HepG2 (cell line): ENCODE measurements around the gene ATG13. TPM values are rescaled to one million over a fixed set of nuclear protein-coding genes. Genes with fewer than 3 reads are reported as not detected.

ENCODE experiments used
- BORCS8-MEF2B ChIP-seq: sonication (generic); formaldehyde crosslinking; IDR thresholded peaks from 2 replicates; pipeline ENCODE4 v1.8.0; 2022; ENCODE audit warnings: mild to moderate bottlenecking, missing genetic modification reagents
- IKZF1 ChIP-seq: fragments of 450-650 bp; IDR thresholded peaks from 2 replicates; pipeline ENCODE4 v1.7.1; 2016
- MAFG ChIP-seq: sonication (generic); formaldehyde crosslinking; IDR thresholded peaks from 2 replicates; pipeline ENCODE4 v1.5.1; 2020; ENCODE audit warnings: mild to moderate bottlenecking, missing genetic modification reagents
- MTF1 ChIP-seq: sonication (generic); formaldehyde crosslinking; IDR thresholded peaks from 2 replicates; pipeline ENCODE4 v1.5.0; 2020; ENCODE audit warnings: missing genetic modification reagents
- MXD4 ChIP-seq: IDR thresholded peaks from 2 replicates; pipeline ENCODE4 v1.6.1; 2016; ENCODE audit warnings: mild to moderate bottlenecking, missing biosample characterization, missing genetic modification reagents
- POGZ ChIP-seq: sonication (generic); formaldehyde crosslinking; IDR thresholded peaks from 2 replicates; pipeline ENCODE4 v1.4.0; 2020; ENCODE audit warnings: mild to moderate bottlenecking, missing genetic modification reagents
- RFX1 ChIP-seq: fragments of 450-650 bp; IDR thresholded peaks from 2 replicates; pipeline ENCODE4 v1.6.1; 2017
- SAFB2 ChIP-seq: sonication (generic); formaldehyde crosslinking; IDR thresholded peaks from 2 replicates; pipeline ENCODE4 v1.5.1; 2020; ENCODE audit warnings: missing genetic modification reagents, low read depth, mild to moderate bottlenecking, borderline replicate concordance
- SYNCRIP ChIP-seq: fragments of 200-400 bp; formaldehyde crosslinking; IDR thresholded peaks from 2 replicates; pipeline ENCODE4 v1.6.1; 2018; ENCODE audit warnings: mild to moderate bottlenecking, low read depth, low read length; ENCODE audit not compliant: insufficient read depth
- TEAD2 ChIP-seq: sonication (generic); formaldehyde crosslinking; IDR thresholded peaks from 2 replicates; pipeline ENCODE4 v1.9.0; 2021; ENCODE audit warnings: missing genetic modification reagents
- THAP11 ChIP-seq: IDR thresholded peaks from 2 replicates; pipeline ENCODE4 v1.6.1; 2016; ENCODE audit warnings: missing biosample characterization, missing genetic modification reagents
- TP53 ChIP-seq: sonication (generic); formaldehyde crosslinking; conservative IDR thresholded peaks from 2 replicates; pipeline ENCODE4 v1.4.0; 2020; ENCODE audit warnings: missing genetic modification reagents
- ZBTB3 ChIP-seq: sonication (generic); formaldehyde crosslinking; IDR thresholded peaks from 2 replicates; pipeline ENCODE4 v1.4.0; 2020; ENCODE audit warnings: low read depth, mild to moderate bottlenecking, moderate library complexity, missing genetic modification reagents, borderline replicate concordance
- ZFP82 ChIP-seq: sonication (generic); formaldehyde crosslinking; IDR thresholded peaks from 2 replicates; pipeline ENCODE4 v1.5.1; 2020; ENCODE audit warnings: mild to moderate bottlenecking, missing genetic modification reagents, borderline replicate concordance
- ZNF10 ChIP-seq: sonication (generic); formaldehyde crosslinking; IDR thresholded peaks from 2 replicates; pipeline ENCODE4 v1.4.0; 2020; ENCODE audit warnings: mild to moderate bottlenecking, low read depth, missing genetic modification reagents, borderline replicate concordance
- ZNF282 ChIP-seq: fragments of 450-650 bp; IDR thresholded peaks from 2 replicates; pipeline ENCODE4 v1.6.1; 2018; ENCODE audit not compliant: partially characterized antibody
- ZNF724P ChIP-seq: sonication (generic); formaldehyde crosslinking; IDR thresholded peaks from 2 replicates; pipeline ENCODE4 v1.8.0; 2022; ENCODE audit warnings: missing genetic modification reagents, borderline replicate concordance
- ZNF772 ChIP-seq: sonication (generic); formaldehyde crosslinking; IDR thresholded peaks from 2 replicates; pipeline ENCODE4 v1.5.0; 2020; ENCODE audit warnings: mild to moderate bottlenecking, missing genetic modification reagents
- ZNF790 ChIP-seq: sonication (generic); formaldehyde crosslinking; IDR thresholded peaks from 2 replicates; pipeline ENCODE4 v1.8.0; 2022; ENCODE audit warnings: missing genetic modification reagents, mild to moderate bottlenecking, borderline replicate concordance
- polyA plus RNA-seq, 8 experiments: library from polyadenylated mRNA; depleted of rRNA in 3 of 8; stranded (reverse) in 7 of 8; unstranded in 1 of 8; fragments of >200 nt; fragmentation: Illumina TruSeq in 4 of 8; extraction: Trizol in 4 of 8; gene quantifications; 2 replicates each; pipeline versions ENCODE4 v1.2.1 to v1.2.3, GENCODE V29; 2011 to 2016; ENCODE audit warnings: low read depth in 4 of 8, missing spikeins in 1 of 8, mixed read lengths in 1 of 8; ENCODE audit not compliant: insufficient read depth in 1 of 8
- total RNA-seq, 5 experiments: library from RNA; depleted of rRNA; stranded (reverse); fragments of >200 nt; fragmentation: Illumina TruSeq; extraction: Trizol; gene quantifications; 2 replicates each; pipeline ENCODE4 v1.2.3, GENCODE V29; 2016; ENCODE audit warnings: low read depth in 1 of 5
- TF ChIP-seq, protein P1 (sequence below): sonication (generic); formaldehyde crosslinking; IDR thresholded peaks from 2 replicates; pipeline ENCODE4 v1.5.1; 2020; ENCODE audit warnings: missing genetic modification reagents, mild to moderate bottlenecking, borderline replicate concordance
- TF ChIP-seq, protein P2 (sequence below): IDR thresholded peaks from 2 replicates; pipeline ENCODE4 v1.6.1; 2016; ENCODE audit warnings: low read depth, control low read depth
- TF ChIP-seq, protein P3 (sequence below): sonication (generic); formaldehyde crosslinking; conservative IDR thresholded peaks from 2 replicates; pipeline ENCODE4 v1.4.0; 2020; ENCODE audit warnings: missing genetic modification reagents
- TF ChIP-seq, protein P4 (sequence below): sonication (generic); formaldehyde crosslinking; IDR thresholded peaks from 2 replicates; pipeline ENCODE4 v1.4.0; 2020; ENCODE audit warnings: mild to moderate bottlenecking, low read depth, missing genetic modification reagents

ATG13 gene
- total and polyA plus RNA-seq, 2 of the 13 experiments (the other 11 are each of a cell fraction or from before 2014, with no cell fraction given), result 55.0 to 77.3 TPM

DNA sequence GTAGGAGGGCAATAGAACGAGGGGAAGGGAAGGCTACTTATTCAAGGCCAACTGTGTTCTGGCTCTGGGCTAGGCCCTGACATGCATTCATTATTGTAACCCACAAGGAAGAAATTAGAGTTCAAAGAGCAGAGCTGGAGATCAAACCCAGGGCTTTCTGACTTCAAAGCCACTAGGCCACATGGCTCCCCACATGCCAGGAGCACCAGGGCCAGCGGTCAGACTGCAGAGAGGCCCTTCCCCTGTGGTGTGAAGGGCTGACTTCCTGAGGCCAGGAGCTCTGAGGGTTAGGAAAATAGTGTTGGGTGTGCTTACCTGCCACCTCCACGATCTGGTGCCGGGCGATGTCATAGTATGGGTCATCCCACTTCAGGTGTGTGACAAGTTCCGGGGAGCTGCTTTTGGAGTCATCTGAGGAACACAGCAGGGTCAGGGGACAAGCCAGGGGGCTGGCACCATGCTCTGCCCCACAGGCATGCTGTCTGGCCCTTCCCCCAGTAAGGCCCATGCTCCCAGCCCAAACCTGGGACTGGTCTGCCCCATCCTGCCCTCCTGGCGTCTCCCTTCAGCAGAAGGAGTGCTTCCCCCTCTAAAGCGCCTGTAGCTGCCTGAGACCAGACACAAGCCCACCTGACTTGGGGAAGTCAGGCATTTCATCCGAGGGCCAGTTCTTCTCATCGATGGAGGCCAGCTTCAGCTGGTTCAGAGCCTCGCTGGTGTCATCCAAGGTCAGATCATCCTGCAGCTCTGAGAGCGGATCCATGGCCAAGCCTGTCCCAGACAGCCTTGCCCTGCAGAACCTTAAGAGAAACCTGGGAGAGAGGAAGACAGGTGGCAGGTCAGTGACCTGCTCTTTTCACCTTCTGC lies 78.2 kb downstream of the ATG13 start (continued):
- TF ChIP-seq, protein P1, sequence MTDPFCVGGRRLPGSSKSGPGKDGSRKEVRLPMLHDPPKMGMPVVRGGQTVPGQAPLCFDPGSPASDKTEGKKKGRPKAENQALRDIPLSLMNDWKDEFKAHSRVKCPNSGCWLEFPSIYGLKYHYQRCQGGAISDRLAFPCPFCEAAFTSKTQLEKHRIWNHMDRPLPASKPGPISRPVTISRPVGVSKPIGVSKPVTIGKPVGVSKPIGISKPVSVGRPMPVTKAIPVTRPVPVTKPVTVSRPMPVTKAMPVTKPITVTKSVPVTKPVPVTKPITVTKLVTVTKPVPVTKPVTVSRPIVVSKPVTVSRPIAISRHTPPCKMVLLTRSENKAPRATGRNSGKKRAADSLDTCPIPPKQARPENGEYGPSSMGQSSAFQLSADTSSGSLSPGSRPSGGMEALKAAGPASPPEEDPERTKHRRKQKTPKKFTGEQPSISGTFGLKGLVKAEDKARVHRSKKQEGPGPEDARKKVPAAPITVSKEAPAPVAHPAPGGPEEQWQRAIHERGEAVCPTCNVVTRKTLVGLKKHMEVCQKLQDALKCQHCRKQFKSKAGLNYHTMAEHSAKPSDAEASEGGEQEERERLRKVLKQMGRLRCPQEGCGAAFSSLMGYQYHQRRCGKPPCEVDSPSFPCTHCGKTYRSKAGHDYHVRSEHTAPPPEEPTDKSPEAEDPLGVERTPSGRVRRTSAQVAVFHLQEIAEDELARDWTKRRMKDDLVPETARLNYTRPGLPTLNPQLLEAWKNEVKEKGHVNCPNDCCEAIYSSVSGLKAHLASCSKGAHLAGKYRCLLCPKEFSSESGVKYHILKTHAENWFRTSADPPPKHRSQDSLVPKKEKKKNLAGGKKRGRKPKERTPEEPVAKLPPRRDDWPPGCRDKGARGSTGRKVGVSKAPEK (CRISPR knock-in tag), result no peak
- TF ChIP-seq, protein P2, sequence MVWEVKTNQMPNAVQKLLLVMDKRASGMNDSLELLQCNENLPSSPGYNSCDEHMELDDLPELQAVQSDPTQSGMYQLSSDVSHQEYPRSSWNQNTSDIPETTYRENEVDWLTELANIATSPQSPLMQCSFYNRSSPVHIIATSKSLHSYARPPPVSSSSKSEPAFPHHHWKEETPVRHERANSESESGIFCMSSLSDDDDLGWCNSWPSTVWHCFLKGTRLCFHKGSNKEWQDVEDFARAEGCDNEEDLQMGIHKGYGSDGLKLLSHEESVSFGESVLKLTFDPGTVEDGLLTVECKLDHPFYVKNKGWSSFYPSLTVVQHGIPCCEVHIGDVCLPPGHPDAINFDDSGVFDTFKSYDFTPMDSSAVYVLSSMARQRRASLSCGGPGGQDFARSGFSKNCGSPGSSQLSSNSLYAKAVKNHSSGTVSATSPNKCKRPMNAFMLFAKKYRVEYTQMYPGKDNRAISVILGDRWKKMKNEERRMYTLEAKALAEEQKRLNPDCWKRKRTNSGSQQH (CRISPR knock-in tag), result peak; percentile 18; the same call in 1 of the 2 replicates
- no peak; the same call in 1 of the 2 replicates for TF ChIP-seq MXD4
- no peak for TF ChIP-seq TP53 (CRISPR knock-in tag)
- peak; percentile 34; the same call in 1 of the 2 replicates for TF ChIP-seq TEAD2 (CRISPR knock-in tag)
- TF ChIP-seq ZNF790 (CRISPR knock-in tag), result no peak
- 0 out of 2 replicates have a peak, but pooled peaks have one; percentile 65 for TF ChIP-seq ZNF772 (CRISPR knock-in tag)
- TF ChIP-seq ZBTB3 (CRISPR knock-in tag), result no peak
- no peak for TF ChIP-seq POGZ
- no peak for TF ChIP-seq SYNCRIP
- no peak for TF ChIP-seq SAFB2 (CRISPR knock-in tag)
- no peak for TF ChIP-seq ZNF10 (CRISPR knock-in tag)
- 0 out of 2 replicates have a peak, but pooled peaks have one; percentile 34 for TF ChIP-seq ZFP82 (CRISPR knock-in tag)
- TF ChIP-seq, protein P3, sequence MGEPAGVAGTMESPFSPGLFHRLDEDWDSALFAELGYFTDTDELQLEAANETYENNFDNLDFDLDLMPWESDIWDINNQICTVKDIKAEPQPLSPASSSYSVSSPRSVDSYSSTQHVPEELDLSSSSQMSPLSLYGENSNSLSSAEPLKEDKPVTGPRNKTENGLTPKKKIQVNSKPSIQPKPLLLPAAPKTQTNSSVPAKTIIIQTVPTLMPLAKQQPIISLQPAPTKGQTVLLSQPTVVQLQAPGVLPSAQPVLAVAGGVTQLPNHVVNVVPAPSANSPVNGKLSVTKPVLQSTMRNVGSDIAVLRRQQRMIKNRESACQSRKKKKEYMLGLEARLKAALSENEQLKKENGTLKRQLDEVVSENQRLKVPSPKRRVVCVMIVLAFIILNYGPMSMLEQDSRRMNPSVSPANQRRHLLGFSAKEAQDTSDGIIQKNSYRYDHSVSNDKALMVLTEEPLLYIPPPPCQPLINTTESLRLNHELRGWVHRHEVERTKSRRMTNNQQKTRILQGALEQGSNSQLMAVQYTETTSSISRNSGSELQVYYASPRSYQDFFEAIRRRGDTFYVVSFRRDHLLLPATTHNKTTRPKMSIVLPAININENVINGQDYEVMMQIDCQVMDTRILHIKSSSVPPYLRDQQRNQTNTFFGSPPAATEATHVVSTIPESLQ (CRISPR knock-in tag), result no peak
- TF ChIP-seq BORCS8-MEF2B (CRISPR knock-in tag), result no peak
- no peak for TF ChIP-seq MAFG (CRISPR knock-in tag)
- no peak for TF ChIP-seq ZNF724P (CRISPR knock-in tag)
- TF ChIP-seq IKZF1, result no peak
- TF ChIP-seq RFX1, result no peak
- no peak for TF ChIP-seq ZNF282
- no peak for TF ChIP-seq MTF1 (CRISPR knock-in tag)
- TF ChIP-seq, protein P4, sequence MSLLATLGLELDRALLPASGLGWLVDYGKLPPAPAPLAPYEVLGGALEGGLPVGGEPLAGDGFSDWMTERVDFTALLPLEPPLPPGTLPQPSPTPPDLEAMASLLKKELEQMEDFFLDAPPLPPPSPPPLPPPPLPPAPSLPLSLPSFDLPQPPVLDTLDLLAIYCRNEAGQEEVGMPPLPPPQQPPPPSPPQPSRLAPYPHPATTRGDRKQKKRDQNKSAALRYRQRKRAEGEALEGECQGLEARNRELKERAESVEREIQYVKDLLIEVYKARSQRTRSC, result no peak
- 0 out of 2 replicates have a peak, but pooled peaks have one; percentile 21 for TF ChIP-seq THAP11 (CRISPR knock-in tag)
